Measurements from ENCODE around the gene MRPS18C. TPM values are rescaled to one million over a fixed set of nuclear protein-coding genes. Genes with fewer than 3 reads are reported as not detected.

The MRPS18C gene
- total and polyA plus RNA-seq, 9 of the 15 experiments (the other 6 are each of a cell fraction or from before 2014, with no cell fraction given) = 54.3 to 390 (median 138) TPM

DNA sequence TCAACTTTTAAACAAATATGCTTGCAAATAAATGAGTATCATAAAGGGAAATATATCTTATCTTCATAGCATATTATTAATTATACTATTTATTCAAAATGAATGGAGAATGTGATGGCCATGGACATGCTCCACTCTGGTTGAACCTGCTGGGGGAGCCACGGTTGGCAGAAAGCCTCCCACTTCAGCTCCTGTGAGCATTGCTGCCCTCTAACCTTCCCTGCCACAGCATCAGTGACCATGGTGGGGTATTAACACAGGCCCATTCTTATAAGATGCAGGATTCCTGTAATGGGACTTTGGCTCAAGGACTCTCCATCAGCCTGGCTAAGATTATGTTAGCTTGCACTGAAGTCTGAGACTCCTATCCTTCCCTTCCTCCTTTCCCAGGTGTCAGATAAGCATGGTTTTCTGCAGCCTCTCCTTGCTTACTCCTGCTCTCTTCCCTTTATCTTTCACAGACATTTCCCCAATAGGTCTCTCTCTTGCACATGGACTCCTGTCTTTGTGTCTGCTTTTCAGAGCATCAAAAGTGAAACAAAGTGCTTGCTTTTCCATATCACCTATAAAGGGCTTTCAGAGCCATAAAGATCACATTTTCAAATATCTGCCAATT is 34.0 kb downstream of the MRPS18C start (continued):
- TF ChIP-seq RCOR1 (IDR thresholded peaks at IDR 0.05; ENCODE audit: borderline replicate concordance in 1 of 2, low read depth in 2 of 2, low read length in 2 of 2) (peak in 1 of 2 experiments; percentile 82; a peak in 2 of 4 replicates), NBN (IDR thresholded peaks at IDR 0.05; ENCODE audit: low read depth) (peak; percentile 76; the same call in 1 of the 2 replicates), ARNT (IDR thresholded peaks at IDR 0.05) (0 out of 4 replicates have a peak, but pooled peaks of 1 of the 2 experiments have one; percentile 43), ZBTB12 (CRISPR knock-in tag; IDR thresholded peaks at IDR 0.05) (no peak), PURB (CRISPR knock-in tag; IDR thresholded peaks at IDR 0.05; ENCODE audit: low read depth) (no peak), NR3C1 (CRISPR knock-in tag; IDR thresholded peaks at IDR 0.05) (no peak), RBFOX2 (IDR thresholded peaks at IDR 0.05; ENCODE audit: low read depth, low read length) (no peak), ZBTB7A (IDR thresholded peaks at IDR 0.05; ENCODE audit: borderline replicate concordance, control insufficient read depth, low read depth, low read length) (no peak), XRCC4 (IDR thresholded peaks at IDR 0.05; ENCODE audit: extremely low read depth, insufficient read depth, insufficient read length) (no peak), NRF1 (conservative IDR thresholded peaks at IDR 0.05 in 1 of 2, IDR thresholded peaks at IDR 0.05 in 1 of 2) (0 out of 4 replicates have a peak, but pooled peaks of 1 of the 2 experiments have one; percentile 13), MCM3 (IDR thresholded peaks at IDR 0.05) (no peak), CHD4 (IDR thresholded peaks at IDR 0.05; ENCODE audit: insufficient read depth, insufficient replicate concordance, low read depth, low read length, poor library complexity, severe bottlenecking) (no peak), ZNF583 (CRISPR knock-in tag; IDR thresholded peaks at IDR 0.05) (no peak), SNIP1 (IDR thresholded peaks at IDR 0.05; ENCODE audit: low read depth) (no peak), CC2D1A (IDR thresholded peaks at IDR 0.05) (peak; percentile 55; the same call in 1 of the 2 replicates), FOXK2 (conservative IDR thresholded peaks at IDR 0.05 in 1 of 2, IDR thresholded peaks at IDR 0.05 in 1 of 2; ENCODE audit: low read depth in 2 of 2) (peak; percentile 40 to 52; a peak in 1 of 4 replicates), NCOR1 (IDR thresholded peaks at IDR 0.05) (peak; percentile 91), ZBTB43 (CRISPR knock-in tag; IDR thresholded peaks at IDR 0.05) (no peak), ZEB2 (IDR thresholded peaks at IDR 0.05) (peak; percentile 93), ETV5 (CRISPR knock-in tag; IDR thresholded peaks at IDR 0.05; ENCODE audit: low read depth) (no peak), KDM2B (CRISPR knock-in tag; IDR thresholded peaks at IDR 0.05) (no peak), TCF7L2 (IDR thresholded peaks at IDR 0.05; ENCODE audit: low read depth, low read length) (no peak)
- TF ChIP-seq, protein P1, sequence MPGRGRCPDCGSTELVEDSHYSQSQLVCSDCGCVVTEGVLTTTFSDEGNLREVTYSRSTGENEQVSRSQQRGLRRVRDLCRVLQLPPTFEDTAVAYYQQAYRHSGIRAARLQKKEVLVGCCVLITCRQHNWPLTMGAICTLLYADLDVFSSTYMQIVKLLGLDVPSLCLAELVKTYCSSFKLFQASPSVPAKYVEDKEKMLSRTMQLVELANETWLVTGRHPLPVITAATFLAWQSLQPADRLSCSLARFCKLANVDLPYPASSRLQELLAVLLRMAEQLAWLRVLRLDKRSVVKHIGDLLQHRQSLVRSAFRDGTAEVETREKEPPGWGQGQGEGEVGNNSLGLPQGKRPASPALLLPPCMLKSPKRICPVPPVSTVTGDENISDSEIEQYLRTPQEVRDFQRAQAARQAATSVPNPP (IDR thresholded peaks at IDR 0.05; ENCODE audit: borderline replicate concordance, insufficient read depth, insufficient read length) = no peak
- TF ChIP-seq, protein P2, sequence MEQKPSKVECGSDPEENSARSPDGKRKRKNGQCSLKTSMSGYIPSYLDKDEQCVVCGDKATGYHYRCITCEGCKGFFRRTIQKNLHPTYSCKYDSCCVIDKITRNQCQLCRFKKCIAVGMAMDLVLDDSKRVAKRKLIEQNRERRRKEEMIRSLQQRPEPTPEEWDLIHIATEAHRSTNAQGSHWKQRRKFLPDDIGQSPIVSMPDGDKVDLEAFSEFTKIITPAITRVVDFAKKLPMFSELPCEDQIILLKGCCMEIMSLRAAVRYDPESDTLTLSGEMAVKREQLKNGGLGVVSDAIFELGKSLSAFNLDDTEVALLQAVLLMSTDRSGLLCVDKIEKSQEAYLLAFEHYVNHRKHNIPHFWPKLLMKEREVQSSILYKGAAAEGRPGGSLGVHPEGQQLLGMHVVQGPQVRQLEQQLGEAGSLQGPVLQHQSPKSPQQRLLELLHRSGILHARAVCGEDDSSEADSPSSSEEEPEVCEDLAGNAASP (IDR thresholded peaks at IDR 0.05) = no peak
